Peyer's patch (tissue), 4 donors: Measurements from ENCODE around the gene SLC1A2.

Experiments
- CTCF ChIP-seq, 6 experiments: fragments of 450-650 bp in 4 of 6; fragments of 200-600 bp in 2 of 6; sonication (generic) in 1 of 6; IDR thresholded peaks; one replicate each; pipeline ENCODE4 v1.5.1; 2017 to 2019; ENCODE audit warnings: antibody characterized with exemption in 6 of 6, mild to moderate bottlenecking in 3 of 6, moderate library complexity in 1 of 6
- POLR2A ChIP-seq, 2 donors: fragments of 450-650 bp; IDR thresholded peaks; one replicate each; pipeline ENCODE4 v1.5.1; 2017; ENCODE audit warnings: antibody characterized with exemption in 2 of 2, mild to moderate bottlenecking in 2 of 2, moderate library complexity in 2 of 2

- TF ChIP-seq CTCF (IDR thresholded peaks at IDR 0.05) (no peak), POLR2A (IDR thresholded peaks at IDR 0.05) (no peak)
Measured at GRCh38 chr11:35393098-35393497, 26.3 kb downstream of the SLC1A2 start.
